WTC11 (cell line): ENCODE results near the gene ADSL.

ENCODE experiments used
- CBFB ChIP-seq: sonication (generic); formaldehyde crosslinking; IDR thresholded peaks from 2 replicates; pipeline ENCODE4 v1.8.1; 2022; ENCODE audit warnings: mild to moderate bottlenecking, low read depth, missing genetic modification reagents
- ELF4 ChIP-seq: sonication (generic); formaldehyde crosslinking; IDR thresholded peaks from 2 replicates; pipeline ENCODE4 v1.8.1; 2022; ENCODE audit warnings: low read depth, mild to moderate bottlenecking, moderate library complexity, missing genetic modification reagents
- MYBL2 ChIP-seq: sonication (generic); formaldehyde crosslinking; IDR thresholded peaks from 2 replicates; pipeline ENCODE4 v1.8.1; 2023; ENCODE audit warnings: mild to moderate bottlenecking, moderate library complexity, missing genetic modification reagents
- SP1 ChIP-seq: sonication (generic); formaldehyde crosslinking; conservative IDR thresholded peaks from 2 replicates; pipeline ENCODE4 v1.8.1; 2022; ENCODE audit warnings: missing genetic modification reagents
- TCF7 ChIP-seq: sonication (generic); formaldehyde crosslinking; IDR thresholded peaks from 2 replicates; pipeline ENCODE4 v1.8.0; 2022; ENCODE audit warnings: mild to moderate bottlenecking, low read depth, missing genetic modification reagents, moderate library complexity
- ZNF423 ChIP-seq: fragments of 250-450 bp; sonication (Bioruptor Pico); IDR thresholded peaks from 2 replicates; pipeline ENCODE4 v2.1.2; 2022; ENCODE audit warnings: mild to moderate bottlenecking, moderate library complexity
- TF ChIP-seq, protein P1 (sequence below): fragments of 200-600 bp; IDR thresholded peaks from 2 replicates; pipeline ENCODE4 v1.8.0; 2022; ENCODE audit warnings: antibody characterized with exemption
- TF ChIP-seq, protein P2 (sequence below): sonication (generic); formaldehyde crosslinking; IDR thresholded peaks from 2 replicates; pipeline ENCODE4 v1.8.1; 2022; ENCODE audit warnings: mild to moderate bottlenecking, moderate library complexity, missing genetic modification reagents
- TF ChIP-seq, protein P3 (sequence below): sonication (generic); formaldehyde crosslinking; IDR thresholded peaks from 2 replicates; pipeline ENCODE4 v1.8.0; 2022; ENCODE audit warnings: mild to moderate bottlenecking, missing genetic modification reagents
- TF ChIP-seq, protein P4 (sequence below): sonication (generic); formaldehyde crosslinking; IDR thresholded peaks from 2 replicates; pipeline ENCODE4 v1.8.1; 2023; ENCODE audit warnings: mild to moderate bottlenecking, missing genetic modification reagents, moderate library complexity
- TF ChIP-seq, protein P5 (sequence below): sonication (generic); formaldehyde crosslinking; IDR thresholded peaks from 2 replicates; pipeline ENCODE4 v1.8.0; 2022; ENCODE audit warnings: missing genetic modification reagents

DNA sequence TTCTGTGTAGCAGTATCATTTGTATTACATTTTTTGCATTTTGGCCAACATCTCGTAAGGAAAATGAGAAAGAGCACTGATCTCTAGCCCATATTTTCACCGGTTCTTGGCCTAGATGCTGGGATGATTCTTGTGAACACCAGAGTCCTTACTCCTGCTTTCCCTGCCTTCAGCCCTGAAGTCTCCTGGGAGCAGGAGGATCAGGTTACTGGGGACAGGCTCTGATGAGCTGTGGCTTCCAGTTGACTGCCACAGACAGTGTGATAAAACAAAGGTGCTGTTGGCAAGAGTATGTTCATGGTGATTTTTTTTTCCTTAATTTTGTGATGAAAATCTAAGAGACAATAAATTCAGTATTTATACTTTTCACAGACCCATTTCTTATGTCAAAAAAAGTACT, 34.2 kb upstream of the ADSL start:
- TF ChIP-seq CBFB (CRISPR knock-in tag) (no peak), ELF4 (CRISPR knock-in tag) (no peak), ZNF423 (CRISPR knock-in tag) (no peak), MYBL2 (no peak), SP1 (CRISPR knock-in tag) (no peak), TCF7 (no peak)
- TF ChIP-seq, protein P1, sequence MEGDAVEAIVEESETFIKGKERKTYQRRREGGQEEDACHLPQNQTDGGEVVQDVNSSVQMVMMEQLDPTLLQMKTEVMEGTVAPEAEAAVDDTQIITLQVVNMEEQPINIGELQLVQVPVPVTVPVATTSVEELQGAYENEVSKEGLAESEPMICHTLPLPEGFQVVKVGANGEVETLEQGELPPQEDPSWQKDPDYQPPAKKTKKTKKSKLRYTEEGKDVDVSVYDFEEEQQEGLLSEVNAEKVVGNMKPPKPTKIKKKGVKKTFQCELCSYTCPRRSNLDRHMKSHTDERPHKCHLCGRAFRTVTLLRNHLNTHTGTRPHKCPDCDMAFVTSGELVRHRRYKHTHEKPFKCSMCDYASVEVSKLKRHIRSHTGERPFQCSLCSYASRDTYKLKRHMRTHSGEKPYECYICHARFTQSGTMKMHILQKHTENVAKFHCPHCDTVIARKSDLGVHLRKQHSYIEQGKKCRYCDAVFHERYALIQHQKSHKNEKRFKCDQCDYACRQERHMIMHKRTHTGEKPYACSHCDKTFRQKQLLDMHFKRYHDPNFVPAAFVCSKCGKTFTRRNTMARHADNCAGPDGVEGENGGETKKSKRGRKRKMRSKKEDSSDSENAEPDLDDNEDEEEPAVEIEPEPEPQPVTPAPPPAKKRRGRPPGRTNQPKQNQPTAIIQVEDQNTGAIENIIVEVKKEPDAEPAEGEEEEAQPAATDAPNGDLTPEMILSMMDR = no peak
- TF ChIP-seq, protein P2, sequence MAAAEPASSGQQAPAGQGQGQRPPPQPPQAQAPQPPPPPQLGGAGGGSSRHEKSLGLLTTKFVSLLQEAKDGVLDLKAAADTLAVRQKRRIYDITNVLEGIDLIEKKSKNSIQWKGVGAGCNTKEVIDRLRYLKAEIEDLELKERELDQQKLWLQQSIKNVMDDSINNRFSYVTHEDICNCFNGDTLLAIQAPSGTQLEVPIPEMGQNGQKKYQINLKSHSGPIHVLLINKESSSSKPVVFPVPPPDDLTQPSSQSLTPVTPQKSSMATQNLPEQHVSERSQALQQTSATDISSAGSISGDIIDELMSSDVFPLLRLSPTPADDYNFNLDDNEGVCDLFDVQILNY = no peak
- TF ChIP-seq, protein P3, sequence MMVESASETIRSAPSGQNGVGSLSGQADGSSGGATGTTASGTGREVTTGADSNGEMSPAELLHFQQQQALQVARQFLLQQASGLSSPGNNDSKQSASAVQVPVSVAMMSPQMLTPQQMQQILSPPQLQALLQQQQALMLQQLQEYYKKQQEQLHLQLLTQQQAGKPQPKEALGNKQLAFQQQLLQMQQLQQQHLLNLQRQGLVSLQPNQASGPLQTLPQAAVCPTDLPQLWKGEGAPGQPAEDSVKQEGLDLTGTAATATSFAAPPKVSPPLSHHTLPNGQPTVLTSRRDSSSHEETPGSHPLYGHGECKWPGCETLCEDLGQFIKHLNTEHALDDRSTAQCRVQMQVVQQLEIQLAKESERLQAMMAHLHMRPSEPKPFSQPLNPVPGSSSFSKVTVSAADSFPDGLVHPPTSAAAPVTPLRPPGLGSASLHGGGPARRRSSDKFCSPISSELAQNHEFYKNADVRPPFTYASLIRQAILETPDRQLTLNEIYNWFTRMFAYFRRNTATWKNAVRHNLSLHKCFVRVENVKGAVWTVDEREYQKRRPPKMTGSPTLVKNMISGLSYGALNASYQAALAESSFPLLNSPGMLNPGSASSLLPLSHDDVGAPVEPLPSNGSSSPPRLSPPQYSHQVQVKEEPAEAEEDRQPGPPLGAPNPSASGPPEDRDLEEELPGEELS (CRISPR knock-in tag) = no peak
- TF ChIP-seq, protein P4, sequence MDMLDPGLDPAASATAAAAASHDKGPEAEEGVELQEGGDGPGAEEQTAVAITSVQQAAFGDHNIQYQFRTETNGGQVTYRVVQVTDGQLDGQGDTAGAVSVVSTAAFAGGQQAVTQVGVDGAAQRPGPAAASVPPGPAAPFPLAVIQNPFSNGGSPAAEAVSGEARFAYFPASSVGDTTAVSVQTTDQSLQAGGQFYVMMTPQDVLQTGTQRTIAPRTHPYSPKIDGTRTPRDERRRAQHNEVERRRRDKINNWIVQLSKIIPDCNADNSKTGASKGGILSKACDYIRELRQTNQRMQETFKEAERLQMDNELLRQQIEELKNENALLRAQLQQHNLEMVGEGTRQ = no peak
- TF ChIP-seq, protein P5, sequence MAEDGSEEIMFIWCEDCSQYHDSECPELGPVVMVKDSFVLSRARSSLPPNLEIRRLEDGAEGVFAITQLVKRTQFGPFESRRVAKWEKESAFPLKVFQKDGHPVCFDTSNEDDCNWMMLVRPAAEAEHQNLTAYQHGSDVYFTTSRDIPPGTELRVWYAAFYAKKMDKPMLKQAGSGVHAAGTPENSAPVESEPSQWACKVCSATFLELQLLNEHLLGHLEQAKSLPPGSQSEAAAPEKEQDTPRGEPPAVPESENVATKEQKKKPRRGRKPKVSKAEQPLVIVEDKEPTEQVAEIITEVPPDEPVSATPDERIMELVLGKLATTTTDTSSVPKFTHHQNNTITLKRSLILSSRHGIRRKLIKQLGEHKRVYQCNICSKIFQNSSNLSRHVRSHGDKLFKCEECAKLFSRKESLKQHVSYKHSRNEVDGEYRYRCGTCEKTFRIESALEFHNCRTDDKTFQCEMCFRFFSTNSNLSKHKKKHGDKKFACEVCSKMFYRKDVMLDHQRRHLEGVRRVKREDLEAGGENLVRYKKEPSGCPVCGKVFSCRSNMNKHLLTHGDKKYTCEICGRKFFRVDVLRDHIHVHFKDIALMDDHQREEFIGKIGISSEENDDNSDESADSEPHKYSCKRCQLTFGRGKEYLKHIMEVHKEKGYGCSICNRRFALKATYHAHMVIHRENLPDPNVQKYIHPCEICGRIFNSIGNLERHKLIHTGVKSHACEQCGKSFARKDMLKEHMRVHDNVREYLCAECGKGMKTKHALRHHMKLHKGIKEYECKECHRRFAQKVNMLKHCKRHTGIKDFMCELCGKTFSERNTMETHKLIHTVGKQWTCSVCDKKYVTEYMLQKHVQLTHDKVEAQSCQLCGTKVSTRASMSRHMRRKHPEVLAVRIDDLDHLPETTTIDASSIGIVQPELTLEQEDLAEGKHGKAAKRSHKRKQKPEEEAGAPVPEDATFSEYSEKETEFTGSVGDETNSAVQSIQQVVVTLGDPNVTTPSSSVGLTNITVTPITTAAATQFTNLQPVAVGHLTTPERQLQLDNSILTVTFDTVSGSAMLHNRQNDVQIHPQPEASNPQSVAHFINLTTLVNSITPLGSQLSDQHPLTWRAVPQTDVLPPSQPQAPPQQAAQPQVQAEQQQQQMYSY (CRISPR knock-in tag) = no peak
